Peyer's patch (tissue), 4 donors: Measurements from ENCODE around the gene DCBLD2. TPM values are rescaled to one million over a fixed set of nuclear protein-coding genes. Genes with fewer than 3 reads are reported as not detected.

Experiments used
- DNase-seq, 3 donors: peaks; one replicate each; pipeline ENCODE4 v3.0.0-alpha.2; 2017 to 2019
- H3K27ac ChIP-seq, 4 donors: fragments of 200-600 bp; sonication (generic); one replicate each; pipeline ENCODE4 v1.5.1; 2016 to 2019
- H3K27me3 ChIP-seq, 2 donors: fragments of 200-600 bp; sonication (generic); one replicate each; pipeline ENCODE4 v1.5.1; 2019
- H3K36me3 ChIP-seq, 3 donors: fragments of 200-600 bp; sonication (generic); one replicate each; pipeline ENCODE4 v1.5.1; 2016 to 2019
- H3K4me1 ChIP-seq, 4 donors: fragments of 200-600 bp; sonication (generic); one replicate each; pipeline ENCODE4 v1.5.1; 2016 to 2019
- H3K4me3 ChIP-seq, 4 donors: fragments of 200-600 bp; sonication (generic); 1 replicate in 3 of 4; 2 replicates in 1 of 4; pipeline ENCODE4 v1.5.1; 2016 to 2019; ENCODE audit warnings: mild to moderate bottlenecking in 1 of 4
- H3K9me3 ChIP-seq, 4 donors: fragments of 200-600 bp; sonication (generic); one replicate each; pipeline ENCODE4 v1.5.1; 2016 to 2019; ENCODE audit warnings: mild to moderate bottlenecking in 1 of 4
- CTCF ChIP-seq, 6 experiments: fragments of 450-650 bp in 4 of 6; fragments of 200-600 bp in 2 of 6; sonication (generic) in 1 of 6; IDR thresholded peaks; one replicate each; pipeline ENCODE4 v1.5.1; 2017 to 2019; ENCODE audit warnings: antibody characterized with exemption in 6 of 6, mild to moderate bottlenecking in 3 of 6, moderate library complexity in 1 of 6
- POLR2A ChIP-seq, 2 donors: fragments of 450-650 bp; IDR thresholded peaks; one replicate each; pipeline ENCODE4 v1.5.1; 2017; ENCODE audit warnings: antibody characterized with exemption in 2 of 2, mild to moderate bottlenecking in 2 of 2, moderate library complexity in 2 of 2
- total RNA-seq, 4 donors: library from RNA; depleted of rRNA; stranded (reverse); fragments of >200 nt; gene quantifications; one replicate each; pipeline ENCODE4 v1.1.0, GENCODE V29; 2016

The DCBLD2 gene
- 1 to 10 TPM; 4.8 to 9.1 (median 7.0) TPM for total RNA-seq

GRCh38 chr3:98901392-98902350 is at the start of gene DCBLD2:
TSS of gene DCBLD2 (minus strand) at chr3:98901695. CDS start at chr3:98901326, 369 bp downstream.
- TF ChIP-seq CTCF (IDR thresholded peaks at IDR 0.05) (no peak), POLR2A (IDR thresholded peaks at IDR 0.05) (peak; percentile 29 to 45)
- Histone ChIP-seq H3K36me3 (no peaks in the 10 kb centered on the region), H3K27ac (peak within 1 kb of the TSS; percentile 68 to 83 (median 72)), H3K4me1 (peaks cover 0 to 12% (median 0%) of the 10 kb centered on the region in 4 donors), H3K27me3 (no peaks in the 10 kb centered on the region), H3K4me3 (peak within 1 kb of the TSS; percentile 66 to 95 (median 70)), H3K9me3 (no peaks in the 10 kb centered on the region)
- DNase-seq, result peak; percentile 84 to 98 (median 96)

GRCh38 chr3:98945666-98946065 is 44.2 kb upstream of the DCBLD2 start:
- no peaks in the 10 kb centered on the region for H3K36me3 ChIP-seq
- DNase-seq, result no peak
- TF ChIP-seq CTCF (IDR thresholded peaks at IDR 0.05) (no peak), POLR2A (IDR thresholded peaks at IDR 0.05) (no peak)
- H3K4me1 ChIP-seq, result no peaks in the 10 kb centered on the region
- H3K9me3 ChIP-seq, result no peaks in the 10 kb centered on the region
- no peaks in the 10 kb centered on the region for H3K27me3 ChIP-seq
- no peak overlapping the region for H3K4me3 ChIP-seq
- H3K27ac ChIP-seq, result no peak overlapping the region

- Histone ChIP-seq H3K9me3 (no peaks in the 10 kb centered on the region), H3K4me1 (no peaks in the 10 kb centered on the region), H3K36me3 (no peaks in the 10 kb centered on the region), H3K27ac (no peak overlapping the region), H3K27me3 (no peaks in the 10 kb centered on the region), H3K4me3 (no peak overlapping the region)
- TF ChIP-seq CTCF (IDR thresholded peaks at IDR 0.05) (no peak), POLR2A (IDR thresholded peaks at IDR 0.05) (no peak)
- DNase-seq, result no peak
Measured at GRCh38 chr3:98945101-98945524, 43.6 kb upstream of the DCBLD2 start.

- Histone ChIP-seq H3K27ac (no peak overlapping the region), H3K9me3 (no peaks in the 10 kb centered on the region), H3K4me3 (no peak overlapping the region), H3K27me3 (no peaks in the 10 kb centered on the region), H3K36me3 (no peaks in the 10 kb centered on the region), H3K4me1 (no peaks in the 10 kb centered on the region)
- no peak for DNase-seq
- TF ChIP-seq POLR2A (IDR thresholded peaks at IDR 0.05), result no peak
- TF ChIP-seq CTCF (IDR thresholded peaks at IDR 0.05), result no peak
Measured at GRCh38 chr3:98930413-98930812, 28.9 kb upstream of the DCBLD2 start.

GRCh38 chr3:98921957-98922356 is 20.5 kb upstream of the DCBLD2 start:
- DNase-seq, result no peak
- Histone ChIP-seq H3K4me3 (no peak overlapping the region), H3K36me3 (no peaks in the 10 kb centered on the region), H3K27ac (no peak overlapping the region), H3K27me3 (no peaks in the 10 kb centered on the region), H3K4me1 (no peaks in the 10 kb centered on the region), H3K9me3 (no peaks in the 10 kb centered on the region)
- TF ChIP-seq POLR2A (IDR thresholded peaks at IDR 0.05), result no peak
- no peak for TF ChIP-seq CTCF (IDR thresholded peaks at IDR 0.05)
